ENCODE measurements around the gene NEB. TPM values are rescaled to one million over a fixed set of nuclear protein-coding genes. Genes with fewer than 3 reads are reported as not detected.

NEB gene
- polyA plus RNA-seq, 1 experiment: 0.01 TPM

- H3K4me3 ChIP-seq (ENCODE audit: low read depth, low read length): no peak overlapping the region
- CTCF ChIA-PET: interaction anchor here (1.4 kb wide), 1 partner anchor 23 kb away, joined by 5 read pairs; no protein-coding TSS in a partner anchor
- DNase-seq (ENCODE audit: low read depth): no peak
- POLR2A ChIA-PET: no interaction called here
- TF ChIP-seq CTCF (IDR thresholded peaks at IDR 0.05; ENCODE audit: insufficient read depth, low read depth, low read length): no peak
- H3K27me3 ChIP-seq (ENCODE audit: control insufficient read depth, insufficient read depth, low read length): no peaks in the 10 kb centered on the region
- H3K36me3 ChIP-seq (ENCODE audit: control insufficient read depth, insufficient read depth, low read length): peaks cover 3% of the 10 kb centered on the region; the same call in 1 of the 2 replicates
Measured at GRCh38 chr2:151459358-151459757, 274.9 kb downstream of the NEB start.

- no peaks in the 10 kb centered on the region for H3K27me3 ChIP-seq (ENCODE audit: control insufficient read depth, insufficient read depth, low read length)
- CTCF ChIA-PET: interaction anchor here (1.1 to 2.9 kb wide), 5 partner anchors 9 to 1844 kb away, joined by 3 to 18 read pairs (median 3); partner anchors contain the start of gene RIF1
- TF ChIP-seq CTCF (IDR thresholded peaks at IDR 0.05; ENCODE audit: insufficient read depth, low read depth, low read length): no peak
- no peak overlapping the region for H3K4me3 ChIP-seq (ENCODE audit: low read depth, low read length)
- peaks cover 9% of the 10 kb centered on the region for H3K36me3 ChIP-seq (ENCODE audit: control insufficient read depth, insufficient read depth, low read length)
- POLR2A ChIA-PET: no interaction called here
- DNase-seq (ENCODE audit: low read depth): no peak
Measured at GRCh38 chr2:151439127-151439526, 295.1 kb downstream of the NEB start.

GRCh38 chr2:151438506-151438905 is 295.8 kb downstream of the NEB start:
- DNase-seq (ENCODE audit: low read depth): no peak
- Histone ChIP-seq H3K4me3 (ENCODE audit: low read depth, low read length) (no peak overlapping the region), H3K36me3 (ENCODE audit: control insufficient read depth, insufficient read depth, low read length) (peaks cover 8% of the 10 kb centered on the region), H3K27me3 (ENCODE audit: control insufficient read depth, insufficient read depth, low read length) (no peaks in the 10 kb centered on the region)
- POLR2A ChIA-PET: no interaction called here
- CTCF ChIA-PET: interaction anchor here (0.7 to 2.9 kb wide), 8 partner anchors 10 to 1843 kb away, joined by 3 to 18 read pairs (median 4); partner anchors contain the start of gene RIF1
- TF ChIP-seq CTCF (IDR thresholded peaks at IDR 0.05; ENCODE audit: insufficient read depth, low read depth, low read length): no peak

GRCh38 chr2:151437630-151438029 is 296.6 kb downstream of the NEB start:
- no peak for DNase-seq (ENCODE audit: low read depth)
- Histone ChIP-seq H3K36me3 (ENCODE audit: control insufficient read depth, insufficient read depth, low read length) (peaks cover 7% of the 10 kb centered on the region), H3K27me3 (ENCODE audit: control insufficient read depth, insufficient read depth, low read length) (no peaks in the 10 kb centered on the region), H3K4me3 (ENCODE audit: low read depth, low read length) (no peak overlapping the region)
- ChIA-PET CTCF (interaction anchor here (0.7 to 2.9 kb wide), 16 partner anchors 10 to 200 kb away, joined by 3 to 18 read pairs (median 4); no protein-coding TSS in a partner anchor), POLR2A (no interaction called here)
- peak; percentile 48; the same call in 1 of the 2 replicates for TF ChIP-seq CTCF (IDR thresholded peaks at IDR 0.05; ENCODE audit: insufficient read depth, low read depth, low read length)

Other genes starting within 250 kb of the NEB start
- 9.3 and 17.4 TPM in 2 replicates for gene ARL5A, start 93.9 kb upstream of the NEB start, polyA plus RNA-seq (2011; rRNA removed)